ENCODE results near the gene TGFA. TPM values are rescaled to one million over a fixed set of nuclear protein-coding genes. Genes with fewer than 3 reads are reported as not detected.

The TGFA gene
- total RNA-seq, 1 donor: not detected

- Histone ChIP-seq H3K4me3 (ENCODE audit: insufficient read depth, low read length) (no peak overlapping the region), H3K27ac (ENCODE audit: low read depth, low read length) (no peak overlapping the region), H3K27me3 (ENCODE audit: insufficient read depth, low read length) (peaks cover 30% of the 10 kb centered on the region), H3K4me2 (ENCODE audit: insufficient read depth, low read length) (no peak overlapping the region), H3K36me3 (ENCODE audit: insufficient read depth, low read length) (no peaks in the 10 kb centered on the region), H4K20me1 (ENCODE audit: insufficient read depth, low read length) (no peaks in the 10 kb centered on the region), H3K4me1 (ENCODE audit: insufficient read depth, low read length) (no peaks in the 10 kb centered on the region), H3K79me2 (ENCODE audit: insufficient read depth, low read length) (no peaks in the 10 kb centered on the region), H2AFZ (ENCODE audit: low read length) (no peak overlapping the region), H3K9me3 (ENCODE audit: low read depth, low read length) (no peaks in the 10 kb centered on the region)
- TF ChIP-seq CTCF (IDR thresholded peaks at IDR 0.05; ENCODE audit: extremely low read depth, low read depth, low read length): no peak
- no peak for DNase-seq (ENCODE audit: insufficient read length, low spot score, missing footprints)
These were observed 64.5 kb downstream of the TGFA start for GRCh38 chr2:70489165-70489564.

- no peak overlapping the region for H3K27ac ChIP-seq (ENCODE audit: low read depth, low read length)
- peaks cover 20% of the 10 kb centered on the region for H3K27me3 ChIP-seq (ENCODE audit: insufficient read depth, low read length)
- no peak for DNase-seq (ENCODE audit: insufficient read length, low spot score, missing footprints)
- no peaks in the 10 kb centered on the region for H3K36me3 ChIP-seq (ENCODE audit: insufficient read depth, low read length)
- no peak overlapping the region for H2AFZ ChIP-seq (ENCODE audit: low read length)
- no peaks in the 10 kb centered on the region for H3K9me3 ChIP-seq (ENCODE audit: low read depth, low read length)
- H4K20me1 ChIP-seq (ENCODE audit: insufficient read depth, low read length): no peaks in the 10 kb centered on the region
- no peak overlapping the region for H3K4me3 ChIP-seq (ENCODE audit: insufficient read depth, low read length)
- no peaks in the 10 kb centered on the region for H3K79me2 ChIP-seq (ENCODE audit: insufficient read depth, low read length)
- no peak for TF ChIP-seq CTCF (IDR thresholded peaks at IDR 0.05; ENCODE audit: extremely low read depth, low read depth, low read length)
- no peaks in the 10 kb centered on the region for H3K4me1 ChIP-seq (ENCODE audit: insufficient read depth, low read length)
- H3K4me2 ChIP-seq (ENCODE audit: insufficient read depth, low read length): no peak overlapping the region
These were observed 69.5 kb downstream of the TGFA start for GRCh38 chr2:70484086-70484485.

GRCh38 chr2:70482401-70482800, 71.2 kb downstream of the TGFA start:
- H3K9me3 ChIP-seq (ENCODE audit: low read depth, low read length): no peaks in the 10 kb centered on the region
- H3K4me1 ChIP-seq (ENCODE audit: insufficient read depth, low read length): no peaks in the 10 kb centered on the region
- H3K27me3 ChIP-seq (ENCODE audit: insufficient read depth, low read length): peaks cover 12% of the 10 kb centered on the region
- no peak overlapping the region for H3K4me2 ChIP-seq (ENCODE audit: insufficient read depth, low read length)
- no peak overlapping the region for H3K27ac ChIP-seq (ENCODE audit: low read depth, low read length)
- no peaks in the 10 kb centered on the region for H3K79me2 ChIP-seq (ENCODE audit: insufficient read depth, low read length)
- no peak for TF ChIP-seq CTCF (IDR thresholded peaks at IDR 0.05; ENCODE audit: extremely low read depth, low read depth, low read length)
- DNase-seq (ENCODE audit: insufficient read length, low spot score, missing footprints): no peak
- no peaks in the 10 kb centered on the region for H3K36me3 ChIP-seq (ENCODE audit: insufficient read depth, low read length)
- H4K20me1 ChIP-seq (ENCODE audit: insufficient read depth, low read length): no peaks in the 10 kb centered on the region
- no peak overlapping the region for H2AFZ ChIP-seq (ENCODE audit: low read length)
- no peak overlapping the region for H3K4me3 ChIP-seq (ENCODE audit: insufficient read depth, low read length)

- Histone ChIP-seq H3K9me3 (ENCODE audit: low read depth, low read length) (no peaks in the 10 kb centered on the region), H3K27me3 (ENCODE audit: insufficient read depth, low read length) (peaks cover 16% of the 10 kb centered on the region), H4K20me1 (ENCODE audit: insufficient read depth, low read length) (no peaks in the 10 kb centered on the region), H3K4me2 (ENCODE audit: insufficient read depth, low read length) (no peak overlapping the region), H3K36me3 (ENCODE audit: insufficient read depth, low read length) (no peaks in the 10 kb centered on the region), H3K27ac (ENCODE audit: low read depth, low read length) (no peak overlapping the region), H3K4me1 (ENCODE audit: insufficient read depth, low read length) (no peaks in the 10 kb centered on the region), H3K79me2 (ENCODE audit: insufficient read depth, low read length) (no peaks in the 10 kb centered on the region), H3K4me3 (ENCODE audit: insufficient read depth, low read length) (no peak overlapping the region), H2AFZ (ENCODE audit: low read length) (no peak overlapping the region)
- TF ChIP-seq CTCF (IDR thresholded peaks at IDR 0.05; ENCODE audit: extremely low read depth, low read depth, low read length): no peak
- no peak for DNase-seq (ENCODE audit: insufficient read length, low spot score, missing footprints)
These were observed 73.2 kb downstream of the TGFA start for GRCh38 chr2:70480468-70480867.
